ENCODE results near the gene VAV3. TPM values are rescaled to one million over a fixed set of nuclear protein-coding genes. Genes with fewer than 3 reads are reported as not detected.

The VAV3 gene
- total and polyA plus RNA-seq, 4 experiments from 2014 or later, result 0.43 to 2.9 (median 1.8) TPM

DNA sequence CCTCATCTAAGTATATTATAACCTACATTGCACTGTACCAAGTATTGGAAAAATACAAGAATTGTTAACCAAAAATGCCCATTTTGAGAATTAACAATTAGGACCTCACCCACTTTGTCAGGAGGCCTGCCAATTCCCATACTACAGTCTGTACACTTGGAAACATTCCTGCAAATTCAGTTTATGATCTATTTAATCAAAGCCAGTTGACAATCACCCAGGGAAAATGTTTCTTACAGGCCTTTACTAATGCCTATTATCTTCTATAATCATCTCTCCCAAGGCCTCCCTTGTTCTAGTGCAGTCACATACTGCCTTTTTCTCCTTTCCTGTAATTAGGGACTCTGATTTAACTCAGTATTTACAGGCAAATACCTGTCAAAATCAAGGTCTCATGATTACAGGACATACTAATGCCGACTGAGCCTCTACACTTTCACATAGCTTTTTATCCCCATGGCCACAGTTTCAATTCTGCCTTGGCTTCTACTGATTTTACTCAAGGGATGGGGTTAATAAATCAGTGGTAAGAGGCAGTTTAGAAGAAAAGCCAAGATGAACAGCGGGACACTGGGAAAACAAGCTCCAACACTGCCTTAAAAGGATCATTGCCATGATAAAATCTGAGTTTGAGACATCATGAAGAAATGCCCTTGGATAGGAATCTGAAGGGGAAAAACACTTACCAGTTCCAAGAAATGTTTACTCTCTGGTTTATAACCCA, 338.7 kb downstream of the VAV3 start:
- H3K27me3 Mint-ChIP-seq, result no peaks in the 10 kb centered on the region
- no peak overlapping the region for H3K27ac Mint-ChIP-seq
- Histone ChIP-seq H3K27me3 (ENCODE audit: insufficient read depth, low read length) (no peaks in the 10 kb centered on the region), H3K4me3 (ENCODE audit: low read length in 2 of 2) (no peak overlapping the region), H3K27ac (ENCODE audit: low read depth, low read length) (no peak overlapping the region), H3K36me3 (ENCODE audit: insufficient read depth, low read length) (no peaks in the 10 kb centered on the region), H3K9me3 (ENCODE audit: control insufficient read depth in 1 of 2, low read length in 2 of 2) (no peaks in the 10 kb centered on the region), H3K4me1 (ENCODE audit: insufficient read depth, low read length) (no peaks in the 10 kb centered on the region)
- H3K4me1 Mint-ChIP-seq, result no peaks in the 10 kb centered on the region
- intact Hi-C loops (cut with micrococcal nuclease), result no loop called here
- no peaks in the 10 kb centered on the region for H3K36me3 Mint-ChIP-seq
- H3K9me3 Mint-ChIP-seq, result no peaks in the 10 kb centered on the region
- H3K4me3 Mint-ChIP-seq, result no peak overlapping the region
- ChIA-PET POLR2A (ENCODE audit: partially characterized antibody) (no interaction called here), CTCF (ENCODE audit: partially characterized antibody) (no interaction called here)
- DNase-seq, result no peak

DNA sequence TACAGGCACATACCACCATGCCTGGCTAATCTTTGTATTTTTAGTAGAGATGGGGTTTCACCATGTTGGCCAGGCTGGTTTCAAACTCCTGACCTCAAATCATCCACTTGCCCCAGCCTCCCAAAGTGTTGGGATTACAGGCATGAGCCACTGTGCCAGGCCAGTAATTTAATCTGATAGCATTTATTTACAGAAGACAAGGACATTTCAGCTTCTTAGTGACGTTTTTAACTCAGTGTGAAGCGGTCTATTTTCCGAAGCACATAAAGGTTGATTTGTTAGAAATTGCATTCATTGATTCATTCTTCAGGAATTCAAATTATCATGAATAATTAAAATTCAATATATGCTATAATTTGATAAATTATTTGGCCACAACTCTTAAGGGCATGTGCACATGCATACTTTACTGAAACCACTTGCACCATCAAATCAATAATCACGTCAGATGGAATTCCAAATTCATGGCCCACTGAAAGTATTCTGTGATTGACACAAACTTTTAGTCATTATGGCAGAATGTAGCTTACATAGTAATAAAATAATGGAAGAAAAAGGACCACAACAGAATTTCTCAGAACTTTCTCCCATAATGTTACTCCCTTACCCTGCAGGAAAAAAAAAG, 339.5 kb downstream of the VAV3 start:
- no peaks in the 10 kb centered on the region for H3K4me1 Mint-ChIP-seq
- Histone ChIP-seq H3K9me3 (ENCODE audit: control insufficient read depth in 1 of 2, low read length in 2 of 2) (no peaks in the 10 kb centered on the region), H3K27ac (ENCODE audit: low read depth, low read length) (no peak overlapping the region), H3K27me3 (ENCODE audit: insufficient read depth, low read length) (no peaks in the 10 kb centered on the region), H3K36me3 (ENCODE audit: insufficient read depth, low read length) (no peaks in the 10 kb centered on the region), H3K4me3 (ENCODE audit: low read length in 2 of 2) (no peak overlapping the region), H3K4me1 (ENCODE audit: insufficient read depth, low read length) (no peaks in the 10 kb centered on the region)
- ChIA-PET POLR2A (ENCODE audit: partially characterized antibody) (no interaction called here), CTCF (ENCODE audit: partially characterized antibody) (no interaction called here)
- DNase-seq, result no peak
- no peak overlapping the region for H3K4me3 Mint-ChIP-seq
- intact Hi-C loops (cut with micrococcal nuclease), result no loop called here
- no peak overlapping the region for H3K27ac Mint-ChIP-seq
- no peaks in the 10 kb centered on the region for H3K36me3 Mint-ChIP-seq
- H3K9me3 Mint-ChIP-seq, result no peaks in the 10 kb centered on the region
- no peaks in the 10 kb centered on the region for H3K27me3 Mint-ChIP-seq

DNA sequence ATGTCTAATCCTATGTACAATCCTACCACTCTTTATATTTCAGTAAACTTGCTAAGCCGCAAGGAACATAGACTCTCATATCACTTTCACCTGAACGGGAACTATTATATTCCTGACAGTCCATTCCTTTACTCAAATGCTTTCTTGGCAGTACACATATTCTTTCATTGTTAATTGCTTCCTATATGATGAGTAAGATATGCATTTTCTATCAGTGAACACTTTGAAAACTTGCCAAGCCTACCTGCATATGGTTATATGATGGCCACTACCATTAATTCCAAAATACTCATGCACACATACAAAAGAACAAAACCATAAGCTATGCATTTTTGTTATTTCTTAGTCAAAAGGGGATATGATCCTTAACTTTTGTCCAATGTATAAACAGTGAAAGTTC, 341.5 kb downstream of the VAV3 start:
- no peaks in the 10 kb centered on the region for H3K9me3 ChIP-seq (ENCODE audit: control insufficient read depth in 1 of 2, low read length in 2 of 2)
- no peaks in the 10 kb centered on the region for H3K27me3 Mint-ChIP-seq
- no peak overlapping the region for H3K27ac ChIP-seq (ENCODE audit: low read depth, low read length)
- DNase-seq, result no peak
- H3K27ac Mint-ChIP-seq, result no peak overlapping the region
- H3K36me3 ChIP-seq (ENCODE audit: insufficient read depth, low read length), result no peaks in the 10 kb centered on the region
- no peaks in the 10 kb centered on the region for H3K27me3 ChIP-seq (ENCODE audit: insufficient read depth, low read length)
- POLR2A ChIA-PET (ENCODE audit: partially characterized antibody), result no interaction called here
- no peak overlapping the region for H3K4me3 ChIP-seq (ENCODE audit: low read length in 2 of 2)
- intact Hi-C loops (cut with micrococcal nuclease), result no loop called here
- H3K36me3 Mint-ChIP-seq, result no peaks in the 10 kb centered on the region
- peaks cover 0 to 2% (median 0%) of the 10 kb centered on the region in 8 donors for H3K9me3 Mint-ChIP-seq
- CTCF ChIA-PET (ENCODE audit: partially characterized antibody), result no interaction called here
- H3K4me1 ChIP-seq (ENCODE audit: insufficient read depth, low read length), result no peaks in the 10 kb centered on the region
- no peak overlapping the region for H3K4me3 Mint-ChIP-seq
- H3K4me1 Mint-ChIP-seq, result no peaks in the 10 kb centered on the region

DNA sequence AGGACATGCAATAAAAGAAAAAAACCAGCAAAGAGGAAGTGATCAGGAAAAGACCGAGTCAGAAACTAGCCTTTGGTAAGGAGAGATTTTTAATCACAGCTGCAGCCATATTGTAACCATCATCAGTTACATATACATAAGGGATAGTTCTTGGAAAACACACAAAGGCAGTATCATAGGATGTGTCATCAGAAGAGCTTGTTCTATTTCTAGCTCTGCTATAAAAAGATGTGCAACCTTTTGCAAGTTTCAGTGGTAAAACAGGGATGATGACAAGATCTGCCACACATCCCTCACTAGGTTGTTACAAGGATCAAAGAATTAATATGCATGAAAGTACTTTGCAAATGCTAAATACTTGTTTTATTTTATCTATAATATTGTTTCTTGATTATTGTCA, 342.0 kb downstream of the VAV3 start:
- Mint-ChIP-seq H3K4me3 (no peak overlapping the region), H3K27ac (no peak overlapping the region), H3K9me3 (peaks cover 0 to 2% (median 0%) of the 10 kb centered on the region in 8 donors), H3K4me1 (no peaks in the 10 kb centered on the region), H3K36me3 (no peaks in the 10 kb centered on the region), H3K27me3 (no peaks in the 10 kb centered on the region)
- CTCF ChIA-PET (ENCODE audit: partially characterized antibody), result no interaction called here
- POLR2A ChIA-PET (ENCODE audit: partially characterized antibody), result no interaction called here
- Histone ChIP-seq H3K4me1 (ENCODE audit: insufficient read depth, low read length) (no peaks in the 10 kb centered on the region), H3K27ac (ENCODE audit: low read depth, low read length) (no peak overlapping the region), H3K9me3 (ENCODE audit: control insufficient read depth in 1 of 2, low read length in 2 of 2) (no peaks in the 10 kb centered on the region), H3K36me3 (ENCODE audit: insufficient read depth, low read length) (no peaks in the 10 kb centered on the region), H3K27me3 (ENCODE audit: insufficient read depth, low read length) (no peaks in the 10 kb centered on the region), H3K4me3 (ENCODE audit: low read length in 2 of 2) (no peak overlapping the region)
- no peak for DNase-seq
- intact Hi-C loops (cut with micrococcal nuclease), result no loop called here

DNA sequence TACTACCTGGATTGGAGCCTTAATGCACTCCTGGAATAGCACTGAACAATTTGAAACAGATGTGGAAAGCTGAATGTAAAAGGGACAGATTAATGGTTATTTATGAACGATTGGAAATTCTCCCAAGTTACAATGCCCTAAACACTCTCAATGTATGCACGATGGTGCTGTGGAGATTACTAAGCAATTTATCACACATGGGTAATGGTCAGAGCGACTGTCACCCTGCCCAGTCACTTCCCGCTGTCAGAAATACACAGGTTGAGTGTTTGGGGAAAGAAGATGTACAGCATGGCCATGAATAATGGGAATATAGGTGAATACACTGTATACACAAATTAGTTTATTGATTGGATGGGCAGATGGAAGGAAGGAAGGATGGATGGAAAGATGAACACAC, 342.4 kb downstream of the VAV3 start:
- no peaks in the 10 kb centered on the region for H3K36me3 ChIP-seq (ENCODE audit: insufficient read depth, low read length)
- H3K27ac ChIP-seq (ENCODE audit: low read depth, low read length), result no peak overlapping the region
- Mint-ChIP-seq H3K4me1 (no peaks in the 10 kb centered on the region), H3K4me3 (no peak overlapping the region), H3K27ac (no peak overlapping the region), H3K27me3 (no peaks in the 10 kb centered on the region), H3K9me3 (peaks cover 0 to 2% (median 0%) of the 10 kb centered on the region in 8 donors), H3K36me3 (peaks cover under 1 to 4% of the 10 kb centered on the region in 2 donors)
- no peak overlapping the region for H3K4me3 ChIP-seq (ENCODE audit: low read length in 2 of 2)
- intact Hi-C loops (cut with micrococcal nuclease), result no loop called here
- ChIA-PET POLR2A (ENCODE audit: partially characterized antibody) (no interaction called here), CTCF (ENCODE audit: partially characterized antibody) (no interaction called here)
- H3K27me3 ChIP-seq (ENCODE audit: insufficient read depth, low read length), result no peaks in the 10 kb centered on the region
- no peaks in the 10 kb centered on the region for H3K4me1 ChIP-seq (ENCODE audit: insufficient read depth, low read length)
- no peak for DNase-seq
- H3K9me3 ChIP-seq (ENCODE audit: control insufficient read depth in 1 of 2, low read length in 2 of 2), result no peaks in the 10 kb centered on the region

DNA sequence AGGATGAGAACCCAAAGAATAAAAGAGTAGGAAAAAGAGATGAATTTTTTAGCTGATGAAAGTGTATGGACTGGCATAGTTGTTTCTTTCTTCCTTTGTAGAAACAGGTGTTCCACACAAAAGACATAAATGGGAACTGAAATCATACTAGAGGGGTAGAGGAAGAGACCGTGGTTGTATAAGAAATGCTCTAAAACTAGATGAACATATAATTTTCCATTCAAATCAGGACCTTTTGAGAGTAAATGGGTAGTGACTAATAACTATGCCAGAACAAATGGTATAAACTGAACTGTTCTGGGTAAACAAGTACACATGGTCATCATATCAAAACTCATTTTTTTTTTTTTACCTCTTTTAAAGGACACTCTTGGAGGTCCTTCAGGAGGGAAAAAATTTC, 344.2 kb downstream of the VAV3 start:
- CTCF ChIA-PET (ENCODE audit: partially characterized antibody), result no interaction called here
- no peak overlapping the region for H3K27ac Mint-ChIP-seq

DNA sequence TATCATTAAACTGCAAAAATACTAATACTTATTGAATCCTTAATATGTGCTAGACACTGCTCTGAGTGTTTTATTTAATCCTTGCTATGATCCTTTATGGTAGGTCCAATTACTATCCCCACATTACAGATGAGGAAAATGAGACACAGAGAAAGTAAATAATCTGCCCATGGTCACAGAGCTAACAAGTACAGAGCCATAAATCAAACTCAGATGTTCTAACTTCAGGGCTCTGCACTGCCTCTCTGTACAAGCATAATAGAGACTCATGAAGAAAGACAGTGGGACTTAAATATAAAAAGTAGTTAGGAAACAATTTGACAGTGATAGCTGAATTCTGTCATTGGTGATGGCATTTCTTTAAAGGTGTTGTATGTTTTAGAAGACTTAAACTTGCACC, 346.4 kb downstream of the VAV3 start:
- Mint-ChIP-seq H3K4me1 (no peaks in the 10 kb centered on the region), H3K36me3 (peaks cover 15 to 26% of the 10 kb centered on the region in 2 donors), H3K27me3 (no peaks in the 10 kb centered on the region), H3K9me3 (peaks cover 0 to 10% (median 6%) of the 10 kb centered on the region in 8 donors), H3K27ac (no peak overlapping the region), H3K4me3 (no peak overlapping the region)
- Histone ChIP-seq H3K27me3 (ENCODE audit: insufficient read depth, low read length) (no peaks in the 10 kb centered on the region), H3K9me3 (ENCODE audit: control insufficient read depth in 1 of 2, low read length in 2 of 2) (no peaks in the 10 kb centered on the region), H3K4me3 (ENCODE audit: low read length in 2 of 2) (no peak overlapping the region), H3K4me1 (ENCODE audit: insufficient read depth, low read length) (no peaks in the 10 kb centered on the region), H3K36me3 (ENCODE audit: insufficient read depth, low read length) (no peaks in the 10 kb centered on the region), H3K27ac (ENCODE audit: low read depth, low read length) (no peak overlapping the region)
- CTCF ChIA-PET (ENCODE audit: partially characterized antibody), result no interaction called here
- POLR2A ChIA-PET (ENCODE audit: partially characterized antibody), result no interaction called here
- no peak for DNase-seq
- intact Hi-C loops (cut with micrococcal nuclease), result no loop called here

More for the DNA sequence above, 344.2 kb downstream of the VAV3 start:
- Histone ChIP-seq H3K4me3 (ENCODE audit: low read length in 2 of 2) (no peak overlapping the region), H3K27ac (ENCODE audit: low read depth, low read length) (no peak overlapping the region), H3K36me3 (ENCODE audit: insufficient read depth, low read length) (no peaks in the 10 kb centered on the region), H3K9me3 (ENCODE audit: control insufficient read depth in 1 of 2, low read length in 2 of 2) (no peaks in the 10 kb centered on the region), H3K27me3 (ENCODE audit: insufficient read depth, low read length) (no peaks in the 10 kb centered on the region), H3K4me1 (ENCODE audit: insufficient read depth, low read length) (no peaks in the 10 kb centered on the region)
- DNase-seq, result no peak
- POLR2A ChIA-PET (ENCODE audit: partially characterized antibody), result no interaction called here
- no peaks in the 10 kb centered on the region for H3K27me3 Mint-ChIP-seq
- no peaks in the 10 kb centered on the region for H3K4me1 Mint-ChIP-seq
- H3K9me3 Mint-ChIP-seq, result peaks cover 0 to 3% (median 0%) of the 10 kb centered on the region in 8 donors
- no peak overlapping the region for H3K4me3 Mint-ChIP-seq
- intact Hi-C loops (cut with micrococcal nuclease), result no loop called here
- H3K36me3 Mint-ChIP-seq, result peaks cover 5 to 14% of the 10 kb centered on the region in 2 donors

All from CD4-positive, alpha-beta memory T cell (primary cell).